ENCODE measurements around the gene PIP4P1. TPM values are rescaled to one million over a fixed set of nuclear protein-coding genes. Genes with fewer than 3 reads are reported as not detected.

PIP4P1 gene
- total RNA-seq, 2 donors from 2014 or later, result 23.1 to 27.4 TPM

GRCh38 chr14:20435582-20436362 lies 25.5 kb downstream of the PIP4P1 start, which contains the start of gene KLHL33:
Gene KLHL33, minus strand, starts transcription at chr14:20436166. Its CDS starts 355 bp downstream, at chr14:20435811.
- no peaks in the 10 kb centered on the region for H3K36me3 Mint-ChIP-seq (ENCODE audit: low read depth)
- H3K4me3 Mint-ChIP-seq, result no peak within 1 kb of the TSS
- H3K27me3 Mint-ChIP-seq, result no peaks in the 10 kb centered on the region
- no peaks in the 10 kb centered on the region for H3K9me3 Mint-ChIP-seq
- H3K27ac Mint-ChIP-seq, result no peak within 1 kb of the TSS
- no peak for ATAC-seq (replicated peaks)
- H3K4me1 Mint-ChIP-seq, result peaks cover 9% of the 10 kb centered on the region

DNA sequence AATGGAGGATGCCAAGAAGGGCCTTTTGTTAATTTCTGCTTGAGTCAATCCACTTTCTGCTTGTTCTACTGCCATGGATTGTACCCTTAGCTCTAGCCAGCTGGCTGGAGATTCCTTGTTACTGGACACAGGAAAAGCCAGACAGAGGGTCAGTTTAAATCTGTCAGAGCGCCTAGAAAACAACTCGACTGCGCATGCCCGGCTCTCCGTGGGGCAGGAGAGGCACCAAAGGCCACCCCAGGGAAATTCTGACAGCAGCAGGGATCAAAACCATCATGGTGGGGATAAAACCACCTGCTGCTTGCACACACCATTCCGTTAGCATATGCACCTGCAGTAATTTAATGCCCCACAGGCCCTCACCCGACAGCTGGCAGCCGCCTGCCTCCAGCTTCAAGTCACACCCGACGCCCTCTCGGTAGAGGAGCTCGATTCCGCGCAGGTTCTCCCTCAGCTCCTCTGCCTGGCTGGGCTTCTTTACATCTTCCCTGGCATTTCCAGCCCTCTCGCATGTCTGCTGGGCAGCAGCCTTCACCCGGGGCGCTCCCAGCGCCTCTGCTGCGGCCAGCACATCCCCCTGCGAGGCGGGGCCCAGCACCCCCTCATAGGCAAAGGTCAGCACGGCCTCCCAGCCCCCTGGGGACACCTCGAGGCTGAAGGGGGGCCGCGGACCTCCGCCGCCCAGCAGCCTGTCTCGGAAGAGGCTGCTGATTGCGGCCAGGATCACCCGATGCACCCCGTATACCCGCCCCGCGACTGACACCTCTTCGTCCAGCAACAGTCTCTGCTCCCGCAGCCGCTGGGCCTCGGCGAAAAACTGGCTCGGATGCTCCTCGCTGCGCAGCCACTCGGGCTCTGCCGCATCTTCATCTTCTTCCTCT lies 26.3 kb downstream of the PIP4P1 start:
- ATAC-seq (replicated peaks), result no peak
- H3K27ac Mint-ChIP-seq, result no peak overlapping the region
- no peaks in the 10 kb centered on the region for H3K27me3 Mint-ChIP-seq
- no peaks in the 10 kb centered on the region for H3K36me3 Mint-ChIP-seq (ENCODE audit: low read depth)
- H3K9me3 Mint-ChIP-seq, result no peaks in the 10 kb centered on the region
- H3K4me3 Mint-ChIP-seq, result no peak overlapping the region
- H3K4me1 Mint-ChIP-seq, result peaks cover 1% of the 10 kb centered on the region

- no peak overlapping the region for H3K4me3 Mint-ChIP-seq
- ATAC-seq (replicated peaks), result no peak
- H3K27me3 Mint-ChIP-seq, result no peaks in the 10 kb centered on the region
- peaks cover 11% of the 10 kb centered on the region for H3K4me1 Mint-ChIP-seq
- no peaks in the 10 kb centered on the region for H3K36me3 Mint-ChIP-seq (ENCODE audit: low read depth)
- no peak overlapping the region for H3K27ac Mint-ChIP-seq
- no peaks in the 10 kb centered on the region for H3K9me3 Mint-ChIP-seq
Observed at GRCh38 chr14:20429801-20430669, 31.2 kb downstream of the PIP4P1 start.

- H3K27ac Mint-ChIP-seq, result peak overlapping the region; percentile 59
- ATAC-seq (replicated peaks), result no peak
- H3K9me3 Mint-ChIP-seq, result no peaks in the 10 kb centered on the region
- no peak overlapping the region for H3K4me3 Mint-ChIP-seq
- H3K4me1 Mint-ChIP-seq, result peaks cover 11% of the 10 kb centered on the region
- H3K27me3 Mint-ChIP-seq, result no peaks in the 10 kb centered on the region
- H3K36me3 Mint-ChIP-seq (ENCODE audit: low read depth), result no peaks in the 10 kb centered on the region
Observed at GRCh38 chr14:20428802-20429201, 32.4 kb downstream of the PIP4P1 start.

- Mint-ChIP-seq H3K27ac (peak overlapping the region; percentile 59), H3K4me1 (peaks cover 11% of the 10 kb centered on the region), H3K27me3 (no peaks in the 10 kb centered on the region), H3K4me3 (peak overlapping the region; percentile 56), H3K9me3 (no peaks in the 10 kb centered on the region), H3K36me3 (ENCODE audit: low read depth) (no peaks in the 10 kb centered on the region)
- peak; percentile 18 for ATAC-seq (replicated peaks)
Observed at GRCh38 chr14:20428010-20428365, 33.2 kb downstream of the PIP4P1 start.

GRCh38 chr14:20427231-20428009 lies 33.8 kb downstream of the PIP4P1 start:
- Mint-ChIP-seq H3K9me3 (no peaks in the 10 kb centered on the region), H3K4me1 (peaks cover 11% of the 10 kb centered on the region), H3K4me3 (peak overlapping the region; percentile 56), H3K27ac (peak overlapping the region; percentile 59), H3K36me3 (ENCODE audit: low read depth) (no peaks in the 10 kb centered on the region), H3K27me3 (no peaks in the 10 kb centered on the region)
- ATAC-seq (replicated peaks), result peak; percentile 79

- H3K4me1 Mint-ChIP-seq, result peaks cover 11% of the 10 kb centered on the region
- H3K27me3 Mint-ChIP-seq, result no peaks in the 10 kb centered on the region
- H3K27ac Mint-ChIP-seq, result no peak overlapping the region
- no peaks in the 10 kb centered on the region for H3K9me3 Mint-ChIP-seq
- ATAC-seq (replicated peaks), result no peak
- no peaks in the 10 kb centered on the region for H3K36me3 Mint-ChIP-seq (ENCODE audit: low read depth)
- H3K4me3 Mint-ChIP-seq, result no peak overlapping the region
Observed at GRCh38 chr14:20424851-20425250, 36.4 kb downstream of the PIP4P1 start.

DNA sequence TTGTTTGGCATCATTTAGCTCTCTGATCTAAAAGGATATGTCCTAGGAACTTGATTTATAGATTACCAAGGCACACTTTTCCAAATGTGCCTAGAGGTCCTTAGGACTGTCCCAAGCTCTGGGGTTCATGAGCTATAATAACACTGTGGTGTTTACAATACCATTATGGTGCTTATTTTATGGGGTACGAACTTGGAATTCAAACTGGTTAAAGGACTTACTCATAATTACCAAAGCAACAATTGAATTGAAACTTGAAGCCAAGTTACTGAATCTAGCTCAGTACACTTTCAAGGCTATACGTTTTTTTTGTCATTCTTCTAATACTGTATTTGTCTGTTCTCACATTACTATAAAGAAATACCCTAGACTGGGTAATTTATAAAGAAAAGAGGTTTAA lies 38.3 kb downstream of the PIP4P1 start:
- H3K27ac Mint-ChIP-seq, result no peak overlapping the region
- H3K4me3 Mint-ChIP-seq, result no peak overlapping the region
- H3K36me3 Mint-ChIP-seq (ENCODE audit: low read depth), result no peaks in the 10 kb centered on the region
- H3K27me3 Mint-ChIP-seq, result no peaks in the 10 kb centered on the region
- peaks cover 9% of the 10 kb centered on the region for H3K4me1 Mint-ChIP-seq
- H3K9me3 Mint-ChIP-seq, result no peaks in the 10 kb centered on the region
- no peak for ATAC-seq (replicated peaks)

GRCh38 chr14:20421267-20421666 lies 40.0 kb downstream of the PIP4P1 start:
- Mint-ChIP-seq H3K27me3 (no peaks in the 10 kb centered on the region), H3K4me1 (peaks cover under 1% of the 10 kb centered on the region), H3K27ac (no peak overlapping the region), H3K36me3 (ENCODE audit: low read depth) (no peaks in the 10 kb centered on the region), H3K4me3 (no peak overlapping the region), H3K9me3 (no peaks in the 10 kb centered on the region)
- ATAC-seq (replicated peaks), result no peak

DNA sequence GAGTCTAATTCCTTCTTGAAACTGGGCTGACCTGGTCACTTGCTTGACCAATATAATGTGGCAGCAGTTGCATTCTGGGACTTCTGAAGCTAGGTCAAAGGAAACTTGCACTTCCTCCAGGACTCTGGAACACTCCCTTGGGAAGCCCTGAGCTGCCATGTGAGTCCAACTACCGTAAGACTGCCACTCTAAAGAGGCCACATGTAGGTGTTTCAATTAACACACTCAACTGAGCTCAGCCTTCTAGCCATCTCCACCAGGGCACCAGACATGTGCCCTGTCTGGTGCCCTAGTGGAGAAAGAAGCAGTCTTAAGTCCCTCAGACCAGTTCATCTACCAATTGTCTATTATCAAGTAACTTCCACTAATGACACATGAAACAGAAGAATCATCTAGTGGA lies 41.8 kb downstream of the PIP4P1 start:
- Mint-ChIP-seq H3K4me3 (no peak overlapping the region), H3K36me3 (ENCODE audit: low read depth) (no peaks in the 10 kb centered on the region), H3K9me3 (no peaks in the 10 kb centered on the region), H3K4me1 (peaks cover 11% of the 10 kb centered on the region), H3K27me3 (no peaks in the 10 kb centered on the region), H3K27ac (peak overlapping the region; percentile 56)
- no peak for ATAC-seq (replicated peaks)

GRCh38 chr14:20418501-20418909 lies 42.7 kb downstream of the PIP4P1 start:
- Mint-ChIP-seq H3K27ac (no peak overlapping the region), H3K36me3 (ENCODE audit: low read depth) (peaks cover 4% of the 10 kb centered on the region), H3K4me1 (peaks cover 16% of the 10 kb centered on the region), H3K4me3 (no peak overlapping the region), H3K27me3 (no peaks in the 10 kb centered on the region), H3K9me3 (no peaks in the 10 kb centered on the region)
- no peak for ATAC-seq (replicated peaks)

DNA sequence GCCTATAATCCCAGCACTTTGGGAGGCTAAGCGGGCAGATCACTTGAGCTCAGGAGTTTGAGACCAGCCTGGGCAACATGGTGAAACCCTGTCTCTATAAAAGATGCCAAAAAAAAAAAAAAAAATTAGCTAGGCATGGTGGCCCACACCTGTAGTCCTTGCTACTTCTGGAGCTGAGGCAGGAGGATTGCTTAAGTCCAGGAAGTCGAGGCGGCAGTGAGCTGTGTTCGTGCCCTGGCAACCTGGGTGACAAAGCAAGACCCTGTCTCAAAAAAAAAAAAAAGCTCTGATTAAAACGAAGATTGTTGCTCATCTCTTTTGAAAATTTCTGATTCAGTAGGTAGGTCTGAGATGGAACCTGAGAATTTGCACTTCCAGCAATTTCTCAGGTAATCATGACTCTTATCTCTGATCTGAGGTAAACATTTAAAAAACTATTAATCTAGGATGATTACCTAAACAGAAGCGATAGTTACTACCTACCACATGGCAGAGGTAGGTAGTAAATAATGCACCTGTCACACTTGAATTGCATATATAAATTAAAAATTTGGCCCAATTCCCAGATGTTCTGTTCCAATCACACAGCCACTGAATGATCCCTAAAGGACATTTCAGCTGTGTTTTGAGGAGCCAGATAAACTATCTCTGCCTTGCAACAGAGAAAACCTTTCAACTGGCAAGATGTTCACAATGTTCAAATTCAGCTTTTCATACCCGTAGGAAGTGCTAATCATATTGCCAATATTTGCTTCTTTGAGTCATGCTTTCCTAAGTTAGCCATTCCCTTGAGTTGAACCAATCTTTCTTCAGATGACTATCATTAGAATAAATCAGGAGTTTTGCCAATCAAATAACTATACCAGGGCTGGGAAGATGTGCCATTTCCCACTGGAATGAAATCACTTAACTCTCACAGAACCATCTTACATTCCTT lies 43.7 kb downstream of the PIP4P1 start:
- no peak for ATAC-seq (replicated peaks)
- Mint-ChIP-seq H3K4me3 (no peak overlapping the region), H3K9me3 (no peaks in the 10 kb centered on the region), H3K36me3 (ENCODE audit: low read depth) (peaks cover 11% of the 10 kb centered on the region), H3K27ac (no peak overlapping the region), H3K27me3 (no peaks in the 10 kb centered on the region), H3K4me1 (peaks cover 17% of the 10 kb centered on the region)

- Mint-ChIP-seq H3K27me3 (no peaks in the 10 kb centered on the region), H3K9me3 (no peaks in the 10 kb centered on the region), H3K4me3 (peak overlapping the region; percentile 19), H3K27ac (peak overlapping the region; percentile 5), H3K4me1 (peaks cover 19% of the 10 kb centered on the region), H3K36me3 (ENCODE audit: low read depth) (peaks cover 18% of the 10 kb centered on the region)
- no peak for ATAC-seq (replicated peaks)
Observed at GRCh38 chr14:20416223-20416622, 45.0 kb downstream of the PIP4P1 start.

All from activated T-helper 17 cell treated with anti-CD3 and anti-CD28 coated beads, Interleukin-2, amount 50 U/mL, for 72 hours (primary cell).